H1 (cell line): ENCODE data around the gene ITPR3. TPM values are rescaled to one million over a fixed set of nuclear protein-coding genes. Genes with fewer than 3 reads are reported as not detected.

ENCODE experiments used
- CTCF ChIA-PET: fragments of 300-600 bp; sonication (Branson Sonifier 250); formaldehyde crosslinking; loops from one replicate; lab custom pipeline; 2021; ENCODE audit not compliant: partially characterized antibody; lab: Charles Lee
- POLR2A ChIA-PET: fragments of 300-600 bp; sonication (Branson Sonifier 250); formaldehyde crosslinking; loops from one replicate; lab custom pipeline; 2021; ENCODE audit warnings: inconsistent platforms; ENCODE audit not compliant: partially characterized antibody; lab: Charles Lee
- DNase-seq, 2 experiments: peaks; one replicate each; pipeline versions ENCODE4 v3.0.0 to v3.0.0-alpha.2; 2010 to 2022; ENCODE audit warnings: low spot score in 2 of 2, low read depth in 1 of 2, mixed read lengths in 1 of 2
- FAIRE-seq: peaks from 2 replicates; lab custom pipeline; 2011; peaks lifted over from hg19 to GRCh38; lab: Jason Lieb, UNC
- H2AFZ ChIP-seq: 2 replicates; pipeline ENCODE4 v1.8.1; 2012; ENCODE audit warnings: low read length, inconsistent platforms
- H2AK5ac ChIP-seq: 2 replicates; pipeline ENCODE4 v1.6.1; 2013; ENCODE audit warnings: low read depth, low read length
- H2BK120ac ChIP-seq: replicated peaks from 2 replicates; pipeline ENCODE3; 2013; ENCODE audit warnings: low read depth, low read length, inconsistent platforms
- H2BK12ac ChIP-seq: 2 replicates; pipeline ENCODE4 v1.6.1; 2013; ENCODE audit warnings: low read depth, low read length
- H2BK15ac ChIP-seq: 2 replicates; pipeline ENCODE4 v1.6.1; 2013; ENCODE audit warnings: low read length
- H2BK20ac ChIP-seq: 2 replicates; pipeline ENCODE4 v1.6.1; 2013; ENCODE audit warnings: low read length
- H2BK5ac ChIP-seq: 2 replicates; pipeline ENCODE4 v1.6.1; 2013; ENCODE audit warnings: low read depth, low read length
- H3K14ac ChIP-seq: 2 replicates; pipeline ENCODE4 v1.6.1; 2013; ENCODE audit warnings: inconsistent platforms; ENCODE audit not compliant: insufficient read length
- H3K18ac ChIP-seq: 2 replicates; pipeline ENCODE4 v1.6.1; 2013; ENCODE audit warnings: low read length; ENCODE audit errors: extremely low read depth
- H3K23ac ChIP-seq: 2 replicates; pipeline ENCODE4 v1.6.1; 2013; ENCODE audit warnings: inconsistent platforms; ENCODE audit not compliant: insufficient read length
- H3K23me2 ChIP-seq: 2 replicates; pipeline ENCODE4 v1.6.1; 2013; ENCODE audit warnings: low read depth, low read length
- H3K27ac ChIP-seq: 2 replicates; pipeline ENCODE4 v1.6.1; 2011; ENCODE audit warnings: low read depth, low read length, inconsistent platforms
- H3K27me3 ChIP-seq, 4 experiments: replicated peaks in 1 of 4; 1 replicate in 1 of 4; 2 replicates in 3 of 4; pipeline versions ENCODE4 v1.6.1 to v1.8.1; 2011 to 2013; ENCODE audit warnings: low read length in 3 of 4, mild to moderate bottlenecking in 3 of 4, inconsistent platforms in 2 of 4, mixed read lengths in 2 of 4, moderate library complexity in 1 of 4; ENCODE audit not compliant: control insufficient read depth in 3 of 4, insufficient read depth in 3 of 4; ENCODE audit errors: extremely low read depth in 1 of 4
- H3K36me3 ChIP-seq, 4 experiments: 2 replicates each; pipeline versions ENCODE4 v1.6.1 to v1.8.1; 2011 to 2013; ENCODE audit warnings: mild to moderate bottlenecking in 4 of 4, low read length in 3 of 4, moderate library complexity in 2 of 4, control low read depth in 1 of 4, inconsistent platforms in 1 of 4; ENCODE audit not compliant: insufficient read depth in 4 of 4, control insufficient read depth in 2 of 4
- H3K4ac ChIP-seq: replicated peaks from 2 replicates; pipeline ENCODE3; 2013; ENCODE audit warnings: low read length, low read depth, mixed read lengths, inconsistent platforms; ENCODE audit not compliant: insufficient read length
- H3K4me1 ChIP-seq, 4 experiments: replicated peaks in 1 of 4; 1 replicate in 1 of 4; 2 replicates in 3 of 4; pipeline versions ENCODE4 v1.6.1 to v1.8.1; 2011 to 2013; ENCODE audit warnings: low read length in 3 of 4, inconsistent platforms in 2 of 4, mixed read lengths in 1 of 4; ENCODE audit not compliant: insufficient read depth in 4 of 4, control insufficient read depth in 3 of 4
- H3K4me2 ChIP-seq, 2 experiments: 2 replicates each; pipeline versions ENCODE4 v1.6.1 to v1.8.1; 2011 to 2013; ENCODE audit warnings: low read depth in 2 of 2, low read length in 2 of 2, control low read depth in 1 of 2, inconsistent platforms in 1 of 2, mild to moderate bottlenecking in 1 of 2; ENCODE audit not compliant: insufficient read depth in 1 of 2
- H3K4me3 ChIP-seq, 4 experiments: fragments of 200-600, 300-600 bp in 1 of 4; sonication (generic), shearing (Covaris generic), sonication (Bioruptor Twin) in 1 of 4; 2 replicates each; pipeline versions ENCODE4 v1.5.1 to v1.8.1; 2011 to 2016; ENCODE audit warnings: low read length in 4 of 4, low read depth in 3 of 4, control low read depth in 2 of 4, inconsistent platforms in 2 of 4, mild to moderate bottlenecking in 2 of 4, mixed read lengths in 1 of 4, moderate library complexity in 1 of 4; ENCODE audit not compliant: insufficient read depth in 2 of 4; ENCODE audit errors: extremely low read depth in 1 of 4
- H3K56ac ChIP-seq: replicated peaks from 2 replicates; pipeline ENCODE3; 2013; ENCODE audit warnings: low read depth, mild to moderate bottlenecking, mixed read lengths, low read length, inconsistent platforms; ENCODE audit not compliant: insufficient read length
- H3K79me1 ChIP-seq: 2 replicates; pipeline ENCODE4 v1.6.1; 2013; ENCODE audit warnings: low read depth, low read length, control low read depth
- H3K79me2 ChIP-seq, 2 experiments: 2 replicates each; pipeline versions ENCODE4 v1.6.1 to v1.8.1; 2012 to 2013; ENCODE audit warnings: low read length in 2 of 2, mild to moderate bottlenecking in 2 of 2, inconsistent platforms in 1 of 2; ENCODE audit not compliant: insufficient read depth in 2 of 2, control insufficient read depth in 1 of 2
- H3K9ac ChIP-seq, 4 experiments: replicated peaks in 1 of 4; 1 replicate in 1 of 4; 2 replicates in 3 of 4; pipeline versions ENCODE4 v1.6.1 to v1.8.1; 2011 to 2013; ENCODE audit warnings: low read depth in 3 of 4, low read length in 3 of 4, control low read depth in 2 of 4, mild to moderate bottlenecking in 2 of 4, moderate library complexity in 2 of 4, inconsistent platforms in 1 of 4; ENCODE audit errors: extremely low read depth in 1 of 4
- H3K9me3 ChIP-seq, 2 experiments: 2 replicates each; pipeline versions ENCODE4 v1.6.1 to v1.8.1; 2012 to 2013; ENCODE audit warnings: mild to moderate bottlenecking in 2 of 2, moderate library complexity in 2 of 2, control low read depth in 1 of 2, inconsistent platforms in 1 of 2, low read depth in 1 of 2, low read length in 1 of 2, mixed read lengths in 1 of 2; ENCODE audit not compliant: insufficient read depth in 2 of 2
- H4K20me1 ChIP-seq, 2 experiments: replicated peaks in 1 of 2; 2 replicates each; pipeline versions ENCODE3 to v1.8.1; 2011 to 2013; ENCODE audit warnings: inconsistent platforms in 2 of 2, low read length in 2 of 2, mild to moderate bottlenecking in 1 of 2; ENCODE audit not compliant: insufficient read depth in 2 of 2, control insufficient read depth in 1 of 2
- H4K5ac ChIP-seq: 2 replicates; pipeline ENCODE4 v1.6.1; 2013; ENCODE audit warnings: low read length, low read depth, mixed read lengths, inconsistent platforms; ENCODE audit not compliant: insufficient read length
- H4K8ac ChIP-seq: 2 replicates; pipeline ENCODE4 v1.8.0; 2013; ENCODE audit warnings: mild to moderate bottlenecking, moderate library complexity, low read length, inconsistent platforms; ENCODE audit not compliant: insufficient read depth; ENCODE audit errors: extremely low read depth
- H4K91ac ChIP-seq: replicated peaks from 2 replicates; pipeline ENCODE3; 2013; ENCODE audit warnings: low read length, mixed read lengths, inconsistent platforms; ENCODE audit not compliant: insufficient read length
- CBX8 ChIP-seq: fragments of 300-800, 300-1000 bp; sonication (generic); IDR thresholded peaks from 2 replicates; pipeline ENCODE4 v1.7.1; 2016; ENCODE audit warnings: low read depth, low read length, borderline replicate concordance
- CREB1 ChIP-seq: IDR thresholded peaks from 2 replicates; pipeline ENCODE4 v1.6.1; 2012; ENCODE audit warnings: inconsistent platforms
- GABPA ChIP-seq: IDR thresholded peaks from 2 replicates; pipeline ENCODE4 v1.6.1; 2011; ENCODE audit warnings: mild to moderate bottlenecking, low read length, moderate library complexity, borderline replicate concordance; ENCODE audit not compliant: insufficient read depth
- JUN ChIP-seq: IDR thresholded peaks from 2 replicates; pipeline ENCODE4 v1.6.1; 2011; ENCODE audit warnings: low read depth, mild to moderate bottlenecking, improper control_type of control experiment, low read length
- WGBS, 2 experiments: shearing (Covaris generic) in 1 of 2; methylation state at CpG; one replicate each; pipeline versions ENCODE4 v1.1.6 to v1.1.7; 2013 to 2015; ENCODE audit warnings: low lambda C conversion rate in 2 of 2, mixed read lengths in 2 of 2, inconsistent platforms in 1 of 2, low coverage in 1 of 2, missing lambda C conversion rate in 1 of 2; ENCODE audit not compliant: insufficient replicate concordance in 2 of 2, insufficient coverage in 1 of 2, insufficient read length in 1 of 2; ENCODE audit errors: extremely low coverage in 1 of 2, missing lambda C conversion rate in 1 of 2; 5-methylcytosine and 5-hydroxymethylcytosine counted together
- polyA plus RNA-seq, 7 experiments: library from polyadenylated mRNA; depleted of rRNA in 3 of 7; stranded (reverse) in 5 of 7; unstranded in 2 of 7; fragments of >200 nt in 5 of 7; fragments of 200-250 nt in 2 of 7; gene quantifications; 1 replicate in 5 of 7; 2 replicates in 1 of 7; 4 replicates in 1 of 7; pipeline versions ENCODE4 v1.2.1 to v1.2.3, GENCODE V29; 2011 to 2013; ENCODE audit warnings: missing spikeins in 2 of 7, mixed read lengths in 2 of 7
- total RNA-seq: library from RNA; stranded (reverse); fragmentation: NEBNext Ultra II Directional; extraction: Animal tissue kit (Norgen Biotek cat#: 25700); gene quantifications from 2 replicates; pipeline ENCODE4 v1.2.1, GENCODE V29; 2021
- TF ChIP-seq, protein P1 (sequence below), 3 experiments: IDR thresholded peaks; 1 replicate in 2 of 3; 2 replicates in 1 of 3; pipeline versions ENCODE4 v1.5.1 to v1.6.1; 2011; ENCODE audit warnings: low read length in 3 of 3, mild to moderate bottlenecking in 3 of 3, inconsistent platforms in 2 of 3, low read depth in 1 of 3, moderate library complexity in 1 of 3; ENCODE audit not compliant: insufficient read depth in 1 of 3; ENCODE audit errors: control extremely low read depth in 1 of 3

Gene ITPR3
- total and polyA plus RNA-seq, 2 of the 8 experiments (the other 6 are each of a cell fraction or from before 2014, with no cell fraction given), result 29.1 to 45.7 TPM

DNA sequence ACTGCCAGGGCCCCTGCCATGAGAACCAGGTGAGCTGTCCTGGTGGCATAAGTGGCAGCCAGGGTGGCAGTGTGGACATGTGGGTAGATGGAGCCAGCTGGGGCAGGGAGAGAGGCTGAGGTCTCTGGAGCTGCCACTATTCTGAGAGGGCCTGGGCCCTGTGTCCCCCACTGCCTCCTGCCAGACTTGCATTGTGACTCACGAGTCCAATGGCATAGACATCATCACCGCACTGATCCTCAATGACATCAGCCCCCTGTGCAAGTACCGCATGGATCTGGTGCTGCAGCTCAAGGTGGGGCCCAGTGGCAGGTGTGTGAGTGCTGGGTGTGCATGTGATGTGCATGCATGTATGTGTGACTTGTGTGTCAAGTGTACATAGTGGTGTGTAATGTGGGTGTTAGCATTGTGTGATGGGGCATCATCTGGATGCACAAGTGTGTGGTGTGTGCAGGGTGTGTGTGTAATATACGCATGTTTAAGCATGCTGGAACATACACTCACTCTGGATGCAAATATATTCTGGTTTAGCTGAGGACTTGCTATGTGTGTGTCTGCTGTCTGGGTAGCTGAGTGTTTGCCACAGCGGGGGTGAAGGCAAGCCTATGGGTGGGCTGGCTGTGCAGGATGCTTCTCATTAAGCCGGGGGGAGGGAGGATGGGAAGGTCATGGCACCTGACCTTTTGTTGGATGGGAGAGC is 65.3 kb downstream of the ITPR3 start:
- CTCF ChIA-PET, result interaction anchor here (0.5 to 2.7 kb wide), 12 partner anchors 9 to 1769 kb away, joined by 3 to 18 read pairs (median 4); no protein-coding TSS in a partner anchor
- H3K79me1 ChIP-seq, result no peaks in the 10 kb centered on the region
- no peak overlapping the region for H2AK5ac ChIP-seq
- DNase-seq (no peak), FAIRE-seq (no peak)
- no peaks in the 10 kb centered on the region for H3K9me3 ChIP-seq
- H4K8ac ChIP-seq, result no peak overlapping the region
- no peak overlapping the region for H3K23ac ChIP-seq
- H4K20me1 ChIP-seq, result peaks cover 0 to 12% of the 10 kb centered on the region in 2 experiments
- WGBS, 2 experiments, result 84% methylated on average over 6 of the region's 6 CpGs; no CpG with 5 or more reads in 1 of the 2 experiments
- no peak overlapping the region for H3K18ac ChIP-seq
- H2BK15ac ChIP-seq, result no peak overlapping the region
- H3K27ac ChIP-seq, result no peak overlapping the region
- H3K4me1 ChIP-seq, result no peaks in the 10 kb centered on the region
- no peak overlapping the region for H2BK120ac ChIP-seq
- no peak overlapping the region for H3K4me2 ChIP-seq
- no peak overlapping the region for H4K91ac ChIP-seq
- no peak overlapping the region for H3K14ac ChIP-seq
- H4K5ac ChIP-seq, result no peak overlapping the region
- H3K9ac ChIP-seq, result no peak overlapping the region
- H3K56ac ChIP-seq, result no peak overlapping the region
- H2AFZ ChIP-seq, result no peak overlapping the region
- no peak overlapping the region for H2BK12ac ChIP-seq
- TF ChIP-seq GABPA (no peak), JUN (no peak), CBX8 (no peak), CREB1 (no peak)
- TF ChIP-seq, protein P1, sequence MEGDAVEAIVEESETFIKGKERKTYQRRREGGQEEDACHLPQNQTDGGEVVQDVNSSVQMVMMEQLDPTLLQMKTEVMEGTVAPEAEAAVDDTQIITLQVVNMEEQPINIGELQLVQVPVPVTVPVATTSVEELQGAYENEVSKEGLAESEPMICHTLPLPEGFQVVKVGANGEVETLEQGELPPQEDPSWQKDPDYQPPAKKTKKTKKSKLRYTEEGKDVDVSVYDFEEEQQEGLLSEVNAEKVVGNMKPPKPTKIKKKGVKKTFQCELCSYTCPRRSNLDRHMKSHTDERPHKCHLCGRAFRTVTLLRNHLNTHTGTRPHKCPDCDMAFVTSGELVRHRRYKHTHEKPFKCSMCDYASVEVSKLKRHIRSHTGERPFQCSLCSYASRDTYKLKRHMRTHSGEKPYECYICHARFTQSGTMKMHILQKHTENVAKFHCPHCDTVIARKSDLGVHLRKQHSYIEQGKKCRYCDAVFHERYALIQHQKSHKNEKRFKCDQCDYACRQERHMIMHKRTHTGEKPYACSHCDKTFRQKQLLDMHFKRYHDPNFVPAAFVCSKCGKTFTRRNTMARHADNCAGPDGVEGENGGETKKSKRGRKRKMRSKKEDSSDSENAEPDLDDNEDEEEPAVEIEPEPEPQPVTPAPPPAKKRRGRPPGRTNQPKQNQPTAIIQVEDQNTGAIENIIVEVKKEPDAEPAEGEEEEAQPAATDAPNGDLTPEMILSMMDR (IDR thresholded peaks at IDR 0.05; ENCODE audit: control extremely low read depth in 1 of 3, insufficient read depth in 1 of 3, low read depth in 1 of 3, low read length in 3 of 3), result no peak
- TF ChIP-seq, all 59 proteins: peak for 0
- no peak overlapping the region for H3K4ac ChIP-seq
- no peak overlapping the region for H2BK20ac ChIP-seq
- no peak overlapping the region for H3K4me3 ChIP-seq
- H3K79me2 ChIP-seq, result no peaks in the 10 kb centered on the region
- H2BK5ac ChIP-seq, result no peak overlapping the region
- H3K27me3 ChIP-seq, result no peaks in the 10 kb centered on the region
- POLR2A ChIA-PET, result interaction anchor here (1.4 to 1.8 kb wide), 2 partner anchors 10 to 11 kb away, joined by 4 to 6 read pairs; no protein-coding TSS in a partner anchor
- H3K23me2 ChIP-seq, result no peaks in the 10 kb centered on the region
- peaks cover 12 to 58% (median 47%) of the 10 kb centered on the region in 4 experiments; a peak in 7 of 8 replicates for H3K36me3 ChIP-seq
